IMR-90 (cell line): ENCODE data around the gene ZNF23. TPM values are rescaled to one million over a fixed set of nuclear protein-coding genes. Genes with fewer than 3 reads are reported as not detected.

Experiments used
- ATAC-seq: fragments of 200-7000 bp; cut with Tn5 transposase; 2 replicates; pipeline ENCODE4 v1.9.1; 2020; ENCODE audit warnings: low read depth, mild to moderate bottlenecking, moderate library complexity
- BruUV-seq: library from RNA; stranded (reverse); fragments of 400-500 nt; replicated peaks from 2 replicates; lab custom pipeline; 2021; lab: Mats Ljungman, UMichigan
- CTCF ChIA-PET: fragments of 300-600 bp; formaldehyde crosslinking; extraction: SDS; loops from one replicate; lab custom pipeline; 2021; ENCODE audit warnings: antibody characterized with exemption; lab: Yijun Ruan, JAX
- POLR2A ChIA-PET: fragments of 300-600 bp; sonication (Branson Sonifier 250); formaldehyde crosslinking; loops from one replicate; lab custom pipeline; 2022; ENCODE audit warnings: antibody characterized with exemption; ENCODE audit not compliant: unreplicated experiment; lab: Charles Lee
- DNase-seq: peaks from one replicate; pipeline ENCODE4 v3.0.0; 2013
- H2AFZ ChIP-seq: replicated peaks from 2 replicates; pipeline ENCODE3; 2013; ENCODE audit warnings: low read length, mild to moderate bottlenecking; ENCODE audit not compliant: poor library complexity
- H2AK5ac ChIP-seq: 2 replicates; pipeline ENCODE4 v1.6.1; 2013; ENCODE audit warnings: low read depth, low read length, inconsistent platforms
- H2AK9ac ChIP-seq: replicated peaks from 2 replicates; pipeline ENCODE3; 2013; ENCODE audit warnings: mild to moderate bottlenecking, low read depth, low read length, moderate library complexity; ENCODE audit not compliant: poor library complexity
- H2BK120ac ChIP-seq: 2 replicates; pipeline ENCODE4 v1.6.1; 2013; ENCODE audit warnings: low read depth, low read length, inconsistent platforms
- H2BK15ac ChIP-seq: 3 replicates; pipeline ENCODE4 v1.6.1; 2013; ENCODE audit warnings: low read depth, low read length, inconsistent platforms
- H2BK20ac ChIP-seq: 2 replicates; pipeline ENCODE4 v1.6.1; 2013; ENCODE audit warnings: low read depth, mild to moderate bottlenecking, inconsistent platforms, low read length, moderate library complexity
- H2BK5ac ChIP-seq: 2 replicates; pipeline ENCODE4 v1.6.1; 2013; ENCODE audit warnings: mild to moderate bottlenecking, low read depth, low read length, inconsistent platforms; ENCODE audit not compliant: poor library complexity, severe bottlenecking
- H3K14ac ChIP-seq: replicated peaks from 2 replicates; pipeline ENCODE4 v1.6.1; 2013; ENCODE audit warnings: low read depth, low read length, inconsistent platforms
- H3K18ac ChIP-seq: 2 replicates; pipeline ENCODE4 v1.6.1; 2013; ENCODE audit warnings: low read depth, low read length, control low read depth
- H3K23ac ChIP-seq: 2 replicates; pipeline ENCODE4 v1.6.1; 2013; ENCODE audit warnings: low read depth, low read length, inconsistent platforms
- H3K27ac ChIP-seq: 2 replicates; pipeline ENCODE4 v1.5.1; 2013; ENCODE audit warnings: mild to moderate bottlenecking, control low read depth, low read length; ENCODE audit not compliant: insufficient read depth
- H3K27me3 ChIP-seq: 2 replicates; pipeline ENCODE4 v1.6.1; 2013; ENCODE audit warnings: low read length; ENCODE audit not compliant: control insufficient read depth, insufficient read depth
- H3K36me3 ChIP-seq: 2 replicates; pipeline ENCODE4 v1.6.1; 2013; ENCODE audit warnings: low read length, mixed read lengths; ENCODE audit not compliant: control insufficient read depth, insufficient read depth
- H3K4ac ChIP-seq: 2 replicates; pipeline ENCODE4 v1.6.1; 2013; ENCODE audit warnings: low read depth, low read length, inconsistent platforms
- H3K4me1 ChIP-seq: 2 replicates; pipeline ENCODE4 v1.6.1; 2013; ENCODE audit warnings: low read length, mixed read lengths; ENCODE audit not compliant: control insufficient read depth, insufficient read depth
- H3K4me2 ChIP-seq: 2 replicates; pipeline ENCODE4 v1.6.1; 2013; ENCODE audit warnings: low read depth, mild to moderate bottlenecking, control low read depth, low read length, moderate library complexity
- H3K4me3 ChIP-seq: 2 replicates; pipeline ENCODE4 v1.5.1; 2013; ENCODE audit warnings: low read depth, mild to moderate bottlenecking, control low read depth, low read length, moderate library complexity; ENCODE audit not compliant: insufficient read depth
- H3K56ac ChIP-seq: 2 replicates; pipeline ENCODE4 v1.6.1; 2013; ENCODE audit warnings: low read length, inconsistent platforms; ENCODE audit not compliant: insufficient read depth; ENCODE audit errors: extremely low read depth
- H3K79me1 ChIP-seq, 2 experiments: 2 replicates each; pipeline ENCODE4 v1.6.1; 2013; ENCODE audit warnings: low read length in 2 of 2, inconsistent platforms in 1 of 2, low read depth in 1 of 2
- H3K9ac ChIP-seq: 2 replicates; pipeline ENCODE4 v1.6.1; 2013; ENCODE audit warnings: low read depth, low read length, control low read depth
- H3K9me1 ChIP-seq: 2 replicates; pipeline ENCODE4 v1.6.1; 2013; ENCODE audit warnings: low read length, inconsistent platforms; ENCODE audit not compliant: insufficient read depth
- H3K9me3 ChIP-seq: 2 replicates; pipeline ENCODE4 v1.6.1; 2013; ENCODE audit warnings: low read length; ENCODE audit not compliant: control insufficient read depth, insufficient read depth
- H4K20me1 ChIP-seq: 2 replicates; pipeline ENCODE4 v1.6.1; 2013; ENCODE audit warnings: low read length, inconsistent platforms; ENCODE audit not compliant: insufficient read depth
- H4K5ac ChIP-seq: 2 replicates; pipeline ENCODE4 v1.6.1; 2013; ENCODE audit warnings: mild to moderate bottlenecking, low read depth, low read length, control low read depth
- H4K8ac ChIP-seq, 2 experiments: 2 replicates each; pipeline ENCODE4 v1.6.1; 2013; ENCODE audit warnings: low read depth in 2 of 2, low read length in 2 of 2, control low read depth in 1 of 2, inconsistent platforms in 1 of 2
- H4K91ac ChIP-seq: 2 replicates; pipeline ENCODE4 v1.6.1; 2013; ENCODE audit warnings: low read depth, low read length, inconsistent platforms; ENCODE audit not compliant: insufficient read depth
- BHLHE40 ChIP-seq: fragments of 150-350 bp; IDR thresholded peaks from 2 replicates; pipeline ENCODE4 v1.6.1; 2016; ENCODE audit warnings: mild to moderate bottlenecking, low read depth, low read length
- CEBPB ChIP-seq: IDR thresholded peaks from 2 replicates; pipeline ENCODE4 v1.6.1; 2012; ENCODE audit warnings: low read depth, low read length, improper control_type of control experiment
- CHD1 ChIP-seq: IDR thresholded peaks from 2 replicates; pipeline ENCODE4 v1.6.1; 2012; ENCODE audit warnings: low read depth, low read length, improper control_type of control experiment
- FOS ChIP-seq: fragments of 150-350 bp; IDR thresholded peaks from 2 replicates; pipeline ENCODE4 v1.6.1; 2016; ENCODE audit warnings: low read depth, low read length
- MAFK ChIP-seq: IDR thresholded peaks from 2 replicates; pipeline ENCODE4 v1.6.1; 2012; ENCODE audit warnings: low read depth, low read length, improper control_type of control experiment
- MAZ ChIP-seq: IDR thresholded peaks from 2 replicates; pipeline ENCODE4 v1.6.1; 2012; ENCODE audit warnings: low read depth, mild to moderate bottlenecking, low read length, improper control_type of control experiment, moderate library complexity, borderline replicate concordance
- MXI1 ChIP-seq: IDR thresholded peaks from 2 replicates; pipeline ENCODE4 v1.6.1; 2012; ENCODE audit warnings: low read depth, mild to moderate bottlenecking, low read length, moderate library complexity, borderline replicate concordance
- NFE2L2 ChIP-seq: fragments of 150-350 bp; IDR thresholded peaks from 2 replicates; pipeline ENCODE4 v1.6.1; 2016; ENCODE audit warnings: low read depth, mild to moderate bottlenecking, low read length
- POLR2A ChIP-seq: IDR thresholded peaks from 2 replicates; pipeline ENCODE4 v1.6.1; 2012; ENCODE audit warnings: mild to moderate bottlenecking, low read depth, low read length
- RAD21 ChIP-seq: IDR thresholded peaks from 2 replicates; pipeline ENCODE4 v1.6.1; 2012; ENCODE audit warnings: low read length, improper control_type of control experiment
- RCOR1 ChIP-seq: IDR thresholded peaks from 2 replicates; pipeline ENCODE4 v1.6.1; 2012; ENCODE audit warnings: mild to moderate bottlenecking, low read length, improper control_type of control experiment; ENCODE audit not compliant: insufficient replicate concordance
- RFX5 ChIP-seq: IDR thresholded peaks from 2 replicates; pipeline ENCODE4 v1.8.0; 2012; ENCODE audit warnings: low read depth, mild to moderate bottlenecking, low read length, moderate library complexity
- SMC3 ChIP-seq: fragments of 150-350 bp; IDR thresholded peaks from 2 replicates; pipeline ENCODE4 v1.6.1; 2016; ENCODE audit warnings: low read depth, mild to moderate bottlenecking, antibody characterized with exemption, low read length, moderate library complexity
- WGBS, 2 experiments: methylation state at CpG; one replicate each; pipeline versions ENCODE4 v1.1.5 to v1.1.7; 2013; ENCODE audit warnings: missing lambda C conversion rate in 2 of 2; ENCODE audit not compliant: insufficient read length in 1 of 2; ENCODE audit errors: extremely low coverage in 2 of 2; 5-methylcytosine and 5-hydroxymethylcytosine counted together
- dilution Hi-C: fragments of 300-500 bp; cut with HindIII; formaldehyde crosslinking; loops from one replicate; pipeline ENCODE4 v1.14.3; 2018; ENCODE audit warnings: low sequenced_read_pairs; ENCODE audit not compliant: unreplicated experiment
- in situ Hi-C: fragments of 300-500 bp; cut with MboI; formaldehyde crosslinking; loops from 3 replicates; pipeline ENCODE4 v1.14.3; 2019; ENCODE audit warnings: low sequenced_read_pairs, inconsistent platforms, mixed read lengths
- intact Hi-C: fragments of 100-400 bp; cut with micrococcal nuclease; formaldehyde crosslinking; loops from 2 replicates; pipeline ENCODE4 v1.10.0; 2022
- polyA plus RNA-seq, 3 experiments: library from polyadenylated mRNA; depleted of rRNA; stranded (reverse); fragments of >200 nt; gene quantifications; 2 replicates each; pipeline ENCODE4 v1.2.3, GENCODE V29; 2012; ENCODE audit warnings: low replicate concordance in 1 of 3
- total RNA-seq: library from RNA; depleted of rRNA; stranded (reverse); fragments of >200 nt; gene quantifications from 2 replicates; pipeline ENCODE4 v1.2.3, GENCODE V29; 2012
- TF ChIP-seq, protein P1 (sequence below): conservative IDR thresholded peaks from 2 replicates; pipeline ENCODE4 v1.5.1; 2012; ENCODE audit warnings: mild to moderate bottlenecking, low read depth, low read length, improper control_type of control experiment
- TF ChIP-seq, protein P2 (sequence below): fragments of 150-350 bp; IDR thresholded peaks from 2 replicates; pipeline ENCODE4 v1.6.1; 2017; ENCODE audit warnings: mild to moderate bottlenecking, antibody characterized with exemption, low read length, low read depth
- TF ChIP-seq, protein P3 (sequence below): fragments of 150-350 bp; IDR thresholded peaks from 2 replicates; pipeline ENCODE4 v1.6.1; 2016; ENCODE audit warnings: low read depth, mild to moderate bottlenecking, low read length, moderate library complexity, borderline replicate concordance

ZNF23 gene
- total and polyA plus RNA-seq, 2 of the 4 experiments (the other 2 are of a cell fraction) = 7.5 to 8.8 TPM

DNA sequence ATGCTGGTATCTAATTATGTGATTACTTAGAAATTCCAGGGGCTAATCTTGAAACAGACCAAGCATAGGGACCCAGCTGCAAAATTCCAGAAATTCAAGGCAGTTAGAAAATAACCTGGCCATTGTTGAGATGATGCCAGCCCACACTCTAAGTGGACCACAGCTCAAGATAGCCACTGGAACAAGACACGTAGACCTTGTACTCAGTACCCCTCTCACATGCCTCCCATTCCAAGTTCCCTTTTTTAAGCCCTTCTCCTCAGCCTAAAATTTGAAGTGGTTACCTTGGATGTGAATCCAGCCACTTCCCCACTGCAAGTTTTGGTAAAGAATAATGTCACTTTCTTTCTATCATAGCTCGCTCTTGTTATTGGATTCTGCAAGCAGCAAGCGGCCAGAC, 31.2 kb upstream of the ZNF23 start:
- ChIA-PET CTCF (no interaction called here), POLR2A (no interaction called here)
- Histone ChIP-seq H3K18ac (no peak overlapping the region), H3K27ac (no peak overlapping the region), H2AFZ (no peak overlapping the region), H4K20me1 (no peaks in the 10 kb centered on the region), H2BK120ac (no peak overlapping the region), H3K4ac (no peak overlapping the region), H3K56ac (no peak overlapping the region), H3K9ac (no peak overlapping the region), H3K36me3 (no peaks in the 10 kb centered on the region), H3K9me1 (no peaks in the 10 kb centered on the region), H3K79me1 (no peaks in the 10 kb centered on the region), H4K91ac (no peak overlapping the region), H2BK20ac (no peak overlapping the region), H3K4me3 (no peak overlapping the region), H4K8ac (no peak overlapping the region), H2BK15ac (no peak overlapping the region), H4K5ac (no peak overlapping the region), H3K4me2 (no peak overlapping the region), H3K4me1 (no peaks in the 10 kb centered on the region), H2BK5ac (no peak overlapping the region), H3K14ac (no peak overlapping the region), H2AK9ac (no peak overlapping the region), H3K9me3 (no peaks in the 10 kb centered on the region), H2AK5ac (no peak overlapping the region), H3K27me3 (peaks cover 4% of the 10 kb centered on the region), H3K23ac (no peak overlapping the region)
- TF ChIP-seq MXI1 (no peak), RCOR1 (no peak), FOS (no peak), POLR2A (no peak), MAFK (no peak), RAD21 (no peak), CEBPB (no peak), MAZ (no peak), BHLHE40 (no peak), SMC3 (no peak), RFX5 (no peak), CHD1 (no peak), NFE2L2 (no peak)
- TF ChIP-seq, protein P1, sequence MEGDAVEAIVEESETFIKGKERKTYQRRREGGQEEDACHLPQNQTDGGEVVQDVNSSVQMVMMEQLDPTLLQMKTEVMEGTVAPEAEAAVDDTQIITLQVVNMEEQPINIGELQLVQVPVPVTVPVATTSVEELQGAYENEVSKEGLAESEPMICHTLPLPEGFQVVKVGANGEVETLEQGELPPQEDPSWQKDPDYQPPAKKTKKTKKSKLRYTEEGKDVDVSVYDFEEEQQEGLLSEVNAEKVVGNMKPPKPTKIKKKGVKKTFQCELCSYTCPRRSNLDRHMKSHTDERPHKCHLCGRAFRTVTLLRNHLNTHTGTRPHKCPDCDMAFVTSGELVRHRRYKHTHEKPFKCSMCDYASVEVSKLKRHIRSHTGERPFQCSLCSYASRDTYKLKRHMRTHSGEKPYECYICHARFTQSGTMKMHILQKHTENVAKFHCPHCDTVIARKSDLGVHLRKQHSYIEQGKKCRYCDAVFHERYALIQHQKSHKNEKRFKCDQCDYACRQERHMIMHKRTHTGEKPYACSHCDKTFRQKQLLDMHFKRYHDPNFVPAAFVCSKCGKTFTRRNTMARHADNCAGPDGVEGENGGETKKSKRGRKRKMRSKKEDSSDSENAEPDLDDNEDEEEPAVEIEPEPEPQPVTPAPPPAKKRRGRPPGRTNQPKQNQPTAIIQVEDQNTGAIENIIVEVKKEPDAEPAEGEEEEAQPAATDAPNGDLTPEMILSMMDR = no peak
- TF ChIP-seq, protein P2, sequence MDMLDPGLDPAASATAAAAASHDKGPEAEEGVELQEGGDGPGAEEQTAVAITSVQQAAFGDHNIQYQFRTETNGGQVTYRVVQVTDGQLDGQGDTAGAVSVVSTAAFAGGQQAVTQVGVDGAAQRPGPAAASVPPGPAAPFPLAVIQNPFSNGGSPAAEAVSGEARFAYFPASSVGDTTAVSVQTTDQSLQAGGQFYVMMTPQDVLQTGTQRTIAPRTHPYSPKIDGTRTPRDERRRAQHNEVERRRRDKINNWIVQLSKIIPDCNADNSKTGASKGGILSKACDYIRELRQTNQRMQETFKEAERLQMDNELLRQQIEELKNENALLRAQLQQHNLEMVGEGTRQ = no peak
- TF ChIP-seq, protein P3, sequence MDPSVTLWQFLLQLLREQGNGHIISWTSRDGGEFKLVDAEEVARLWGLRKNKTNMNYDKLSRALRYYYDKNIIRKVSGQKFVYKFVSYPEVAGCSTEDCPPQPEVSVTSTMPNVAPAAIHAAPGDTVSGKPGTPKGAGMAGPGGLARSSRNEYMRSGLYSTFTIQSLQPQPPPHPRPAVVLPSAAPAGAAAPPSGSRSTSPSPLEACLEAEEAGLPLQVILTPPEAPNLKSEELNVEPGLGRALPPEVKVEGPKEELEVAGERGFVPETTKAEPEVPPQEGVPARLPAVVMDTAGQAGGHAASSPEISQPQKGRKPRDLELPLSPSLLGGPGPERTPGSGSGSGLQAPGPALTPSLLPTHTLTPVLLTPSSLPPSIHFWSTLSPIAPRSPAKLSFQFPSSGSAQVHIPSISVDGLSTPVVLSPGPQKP = no peak
- DNase-seq = no peak
- intact Hi-C loops = loop anchor here (10.0 kb wide), 1 partner anchor 122 kb away; no protein-coding TSS in a partner anchor
- no peak for ATAC-seq
- BruUV-seq = no TSS peak
- dilution Hi-C loops = no loop called here
- in situ Hi-C loops = loop anchor here (25.0 kb wide), 1 partner anchor 706 kb away; no protein-coding TSS in a partner anchor
- 80% methylated on average over 1 of the region's 3 CpGs; no CpG with 5 or more reads in 1 of the 2 experiments for WGBS, 2 experiments
